ENCODE measurements around the gene UBE2S.

Gene UBE2S

DNA sequence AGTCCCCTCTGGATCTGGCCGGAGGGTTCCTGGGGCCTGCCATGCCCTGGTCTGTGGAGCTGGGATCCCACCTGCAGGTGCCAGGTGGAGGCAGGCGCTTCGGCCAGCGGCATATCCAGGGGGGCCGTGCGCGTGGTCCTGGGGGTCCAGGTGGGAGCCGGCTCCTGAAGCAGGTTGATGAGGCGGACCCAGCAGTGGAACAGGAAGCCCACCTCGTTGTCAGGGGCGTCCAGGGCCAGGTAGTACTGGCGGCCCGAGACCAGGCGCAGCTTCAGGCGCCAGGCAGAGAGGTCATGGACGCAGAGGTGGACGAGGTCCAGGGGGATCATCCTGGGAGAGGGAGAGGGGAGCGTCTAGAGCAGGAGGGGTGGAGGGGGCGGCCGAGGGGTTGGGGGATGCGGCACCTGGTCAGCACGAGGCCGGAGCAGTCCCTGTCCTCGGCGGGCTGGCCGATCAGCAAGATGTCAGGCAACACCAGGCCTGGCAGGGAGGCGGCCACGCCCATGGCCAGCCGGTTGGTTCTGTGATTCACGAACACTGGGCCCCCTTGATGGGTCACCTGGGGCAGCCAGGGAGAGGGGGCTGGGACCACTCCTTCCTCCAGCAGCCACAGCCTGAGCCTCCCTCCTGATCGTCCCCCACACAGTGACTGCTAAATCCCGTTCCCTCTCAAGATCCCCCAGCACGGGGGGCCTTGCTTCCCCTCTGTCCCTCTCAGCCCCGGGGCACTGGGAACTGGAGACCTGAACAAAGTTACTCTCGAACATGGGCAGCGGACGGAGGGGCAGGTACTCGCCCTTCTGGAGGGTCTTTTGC is 45.2 kb downstream of the UBE2S start:
- no peak for DNase-seq (ENCODE audit: low read depth)

GRCh38 chr19:55360902-55361301 is 46.7 kb downstream of the UBE2S start:
- DNase-seq (ENCODE audit: low read depth) = no peak

DNA sequence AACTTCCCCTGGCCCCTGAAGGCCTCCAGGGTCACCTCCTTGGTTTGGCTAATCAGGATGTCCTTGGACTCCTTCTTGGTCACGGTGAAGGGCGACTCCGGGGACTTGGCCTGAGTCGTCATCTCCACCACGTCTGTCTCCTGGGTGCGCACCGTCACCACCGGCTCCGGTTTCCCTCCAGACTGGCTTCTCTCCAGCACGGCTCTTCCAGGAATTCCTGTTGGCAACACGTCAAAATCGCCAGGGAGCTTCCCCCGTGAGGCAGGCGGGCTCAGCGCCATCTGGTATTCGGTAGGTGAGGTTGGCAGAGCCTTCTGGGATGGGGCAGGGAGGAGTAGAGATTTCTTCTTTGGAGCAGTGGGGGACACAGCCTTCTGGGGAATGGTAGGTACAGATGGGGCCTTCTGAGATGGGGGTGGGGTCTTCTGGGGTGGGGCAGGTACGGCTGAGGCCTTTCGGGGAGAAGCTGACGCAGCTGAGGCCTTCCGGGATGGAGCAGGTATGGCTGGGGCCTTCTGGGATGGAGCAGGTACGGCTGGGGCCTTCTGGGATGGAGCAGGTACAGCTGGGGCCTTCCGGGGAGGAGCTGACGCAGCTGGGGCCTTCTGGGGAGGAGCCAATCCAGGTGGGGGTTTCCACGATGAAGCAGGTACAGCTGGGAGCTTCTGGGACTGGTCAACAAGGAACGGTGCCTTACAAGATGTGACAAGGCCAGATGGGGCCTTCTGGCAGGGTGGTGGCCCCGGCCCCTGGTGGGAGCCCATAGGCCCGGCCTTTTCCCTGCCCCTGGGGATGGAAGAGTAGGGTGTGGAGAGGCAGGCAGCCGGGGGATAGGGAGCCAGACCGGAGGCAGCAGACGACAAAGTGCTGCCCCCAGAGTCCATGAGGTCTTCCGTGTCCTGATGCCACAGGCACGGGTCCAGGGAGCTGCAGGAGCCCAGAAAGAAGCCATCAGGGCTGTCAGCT is 48.4 kb downstream of the UBE2S start:
- no peak for DNase-seq (ENCODE audit: low read depth)

GRCh38 chr19:55358493-55358892 is 49.1 kb downstream of the UBE2S start:
- DNase-seq (ENCODE audit: low read depth) = no peak

- no peak for DNase-seq (ENCODE audit: low read depth)
Measured at GRCh38 chr19:55355213-55355821, 52.3 kb downstream of the UBE2S start.

- DNase-seq (ENCODE audit: low read depth) = no peak
Measured at GRCh38 chr19:55354698-55355212, 52.8 kb downstream of the UBE2S start, which contains the start of gene COX6B2. Gene COX6B2, minus strand, starts transcription at chr19:55354719. Its CDS starts 198 bp downstream, at chr19:55354521.

GRCh38 chr19:55353803-55354697 is 53.5 kb downstream of the UBE2S start:
- no peak for DNase-seq (ENCODE audit: low read depth)

- DNase-seq (ENCODE audit: low read depth) = no peak
Measured at GRCh38 chr19:55353356-55353802, 54.2 kb downstream of the UBE2S start.

DNA sequence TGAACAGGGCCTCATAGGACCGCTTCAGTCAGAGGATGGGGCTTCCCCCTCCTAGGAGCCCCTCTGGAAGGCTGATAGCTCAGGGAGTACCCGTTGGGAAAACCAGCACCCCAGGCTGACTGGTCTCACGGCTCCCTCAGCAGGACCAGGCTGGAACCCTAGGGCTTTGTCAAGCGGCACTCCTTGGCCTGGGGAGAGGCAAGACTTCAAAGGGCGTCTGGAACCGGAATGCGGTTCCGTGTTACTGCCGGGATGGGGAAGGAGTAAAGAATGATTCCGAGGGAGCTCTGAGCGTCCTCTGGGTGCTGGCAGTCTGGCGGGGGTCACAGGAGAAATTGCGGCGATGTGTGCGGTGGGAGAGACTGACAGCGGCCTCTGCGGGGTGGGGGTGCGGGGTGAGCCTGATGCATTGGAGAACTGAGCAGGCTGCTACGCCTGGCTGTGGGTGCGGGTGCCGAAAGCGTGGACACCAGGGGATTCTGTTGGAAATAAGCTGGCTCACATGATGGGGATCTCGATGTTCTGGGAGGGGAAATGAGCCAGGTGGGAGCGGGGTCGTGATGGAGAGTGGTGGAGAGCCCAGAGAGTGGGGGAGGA is 54.9 kb downstream of the UBE2S start:
- DNase-seq (ENCODE audit: low read depth) = no peak

- DNase-seq (ENCODE audit: low read depth) = no peak
Measured at GRCh38 chr19:55352040-55352439, 55.5 kb downstream of the UBE2S start.

GRCh38 chr19:55350620-55351315 is 56.8 kb downstream of the UBE2S start:
- DNase-seq (ENCODE audit: low read depth) = no peak

Measured in HS-27A (cell line).